Sigmoid colon (tissue), 7 donors: ENCODE measurements around the gene NOL8. TPM values are rescaled to one million over a fixed set of nuclear protein-coding genes. Genes with fewer than 3 reads are reported as not detected.

Source experiments
- DNase-seq: peaks from one replicate; pipeline ENCODE4 v3.0.0-alpha.2; 2019
- H3K27ac ChIP-seq, 4 donors: fragments of 200-600 bp; sonication (generic); one replicate each; pipeline ENCODE4 v1.5.1; 2016 to 2019; ENCODE audit warnings: mild to moderate bottlenecking in 1 of 4
- H3K27me3 ChIP-seq, 3 donors: fragments of 200-600 bp; sonication (generic); one replicate each; pipeline ENCODE4 v1.5.1; 2019; ENCODE audit warnings: mild to moderate bottlenecking in 1 of 3
- H3K36me3 ChIP-seq, 4 donors: fragments of 200-600 bp; sonication (generic); one replicate each; pipeline ENCODE4 v1.5.1; 2016 to 2019
- H3K4me1 ChIP-seq, 4 donors: fragments of 200-600 bp; sonication (generic); one replicate each; pipeline ENCODE4 v1.5.1; 2017 to 2019
- H3K4me3 ChIP-seq, 4 donors: fragments of 200-600 bp; sonication (generic); one replicate each; pipeline ENCODE4 v1.5.1; 2017 to 2019; ENCODE audit warnings: mild to moderate bottlenecking in 2 of 4, moderate library complexity in 1 of 4
- H3K9me3 ChIP-seq, 4 donors: fragments of 200-600 bp in 3 of 4; sonication (generic) in 3 of 4; one replicate each; pipeline versions ENCODE4 v1.5.1 to v1.6.1; 2013 to 2019
- CTCF ChIP-seq, 4 experiments: fragments of 450-650 bp in 3 of 4; fragments of 200-600 bp in 1 of 4; IDR thresholded peaks; one replicate each; pipeline ENCODE4 v1.5.1; 2016 to 2019; ENCODE audit warnings: antibody characterized with exemption in 4 of 4, mild to moderate bottlenecking in 3 of 4, moderate library complexity in 2 of 4
- EP300 ChIP-seq, 4 donors: sonication (generic); formaldehyde crosslinking; IDR thresholded peaks; one replicate each; pipeline ENCODE4 v1.6.1; 2017; ENCODE audit warnings: antibody characterized with exemption in 4 of 4
- POLR2A ChIP-seq, 2 donors: fragments of 450-650 bp; IDR thresholded peaks; one replicate each; pipeline ENCODE4 v1.6.1; 2016; ENCODE audit warnings: antibody characterized with exemption in 2 of 2, mild to moderate bottlenecking in 2 of 2, moderate library complexity in 2 of 2
- POLR2AphosphoS5 ChIP-seq, 4 donors: sonication (generic); formaldehyde crosslinking; IDR thresholded peaks; one replicate each; pipeline ENCODE4 v1.6.1; 2017; ENCODE audit warnings: antibody characterized with exemption in 4 of 4
- WGBS, 2 donors: extraction: QIAGEN DNeasy Blood & Tissue Kit; methylation state at CpG; one replicate each; pipeline ENCODE4 v1.1.7; 2013; 5-methylcytosine and 5-hydroxymethylcytosine counted together
- intact Hi-C: fragments of 100-400 bp; cut with DNase I; formaldehyde crosslinking; loops from one replicate; pipeline ENCODE4 v1.15.1; 2023
- polyA plus RNA-seq, 3 donors: library from polyadenylated mRNA; stranded (reverse); fragments of 200-250 nt; gene quantifications; one replicate each; pipeline ENCODE4 v1.2.3, GENCODE V29; 2013
- small RNA-seq, 3 donors: library from RNA; depleted of rRNA; stranded (forward); fragments of <200 nt; gene quantifications; one replicate each; pipeline ENCODE3, GENCODE V24; 2016
- total RNA-seq, 4 donors: library from RNA; depleted of rRNA; stranded (reverse); fragments of >200 nt; gene quantifications; one replicate each; pipeline ENCODE4 v1.1.0, GENCODE V29; 2016
- donor health status: healthy with polysubstance abuse.
- donor health status: Bipolar disorder and iron deficiency.
- donor health status: healthy.

The NOL8 gene
- total and polyA plus RNA-seq, 7 donors: 7.9 to 32.1 (median 23.9) TPM

GRCh38 chr9:92253656-92254055, 71.5 kb downstream of the NOL8 start:
- 75 to 86% methylated on average over 4 of the region's 4 CpGs for WGBS, 2 donors
- Histone ChIP-seq H3K27me3 (no peaks in the 10 kb centered on the region), H3K4me3 (no peak overlapping the region), H3K9me3 (no peaks in the 10 kb centered on the region), H3K27ac (no peak overlapping the region), H3K4me1 (no peaks in the 10 kb centered on the region), H3K36me3 (peaks cover 39 to 99% (median 69%) of the 10 kb centered on the region in 4 donors)
- DNase-seq: no peak
- TF ChIP-seq CTCF (IDR thresholded peaks at IDR 0.05) (no peak), POLR2AphosphoS5 (IDR thresholded peaks at IDR 0.05) (no peak), POLR2A (IDR thresholded peaks at IDR 0.05) (no peak), EP300 (IDR thresholded peaks at IDR 0.05) (no peak)
- intact Hi-C loops: no loop called here

- intact Hi-C loops: no loop called here
- no peak overlapping the region for H3K27ac ChIP-seq
- H3K27me3 ChIP-seq: no peaks in the 10 kb centered on the region
- H3K9me3 ChIP-seq: no peaks in the 10 kb centered on the region
- H3K4me3 ChIP-seq: no peak overlapping the region
- peaks cover 46 to 99% (median 74%) of the 10 kb centered on the region in 4 donors for H3K36me3 ChIP-seq
- TF ChIP-seq EP300 (IDR thresholded peaks at IDR 0.05) (no peak), POLR2A (IDR thresholded peaks at IDR 0.05) (no peak)
- H3K4me1 ChIP-seq: no peaks in the 10 kb centered on the region
- DNase-seq: no peak
- 66 to 93% methylated on average over 3 of the region's 3 CpGs for WGBS, 2 donors
Measured at GRCh38 chr9:92247981-92248380, 77.2 kb downstream of the NOL8 start.

Small RNA genes lying within 50 kb of the gene (small RNA-seq; reads per million reads assigned to genes)
- gene MIR3651: 0 reads per million in 3 donors
- gene SNORA84: 0 to 0.65 (median 0.12) reads per million in 3 donors

Other genes with a start within 250 kb of the NOL8 start
- 10 to 100 TPM; 55.0 to 75.4 (median 67.8) TPM for gene SPTLC1, start 209.9 kb downstream of the NOL8 start, total RNA-seq
- 10 to 100 TPM; 10.2 to 47.1 (median 11.1) TPM for gene SPTLC1, start 209.9 kb downstream of the NOL8 start, polyA plus RNA-seq
- gene IARS1, start 31.7 kb downstream of the NOL8 start, total RNA-seq: 10 to 100 TPM; 61.4 to 62.4 (median 62.2) TPM
- gene IARS1, start 31.7 kb downstream of the NOL8 start, polyA plus RNA-seq: 10 to 100 TPM in 2 of 3 donors, 1 to 10 TPM in 1; 9.0 to 45.2 (median 13.6) TPM
- 10 to 100 TPM in 1 of 4 donors, 1 to 10 TPM in 3; 1.8 to 11.9 (median 5.2) TPM for gene CENPP, start 603 bp upstream of the NOL8 start, total RNA-seq
- gene CENPP, start 603 bp upstream of the NOL8 start, polyA plus RNA-seq: 1 to 10 TPM in 1 of 3 donors, under 1 TPM in 2; 0.60 to 2.4 (median 0.69) TPM
- 10 to 100 TPM; 41.8 to 93.3 (median 59.8) TPM for gene OGN, start 79.2 kb upstream of the NOL8 start, total RNA-seq
- gene OGN, start 79.2 kb upstream of the NOL8 start, polyA plus RNA-seq: 10 to 100 TPM in 1 of 3 donors, 1 to 10 TPM in 2; 1.6 to 10.8 (median 4.4) TPM
- gene OMD, start 99.1 kb upstream of the NOL8 start, total RNA-seq: 10 to 100 TPM in 3 of 4 donors, 1 to 10 TPM in 1; 6.5 to 23.9 (median 16.7) TPM
- gene OMD, start 99.1 kb upstream of the NOL8 start, polyA plus RNA-seq: 1 to 10 TPM in 2 of 3 donors, not detected in 1; 1.0 to 3.0 TPM
- 10 to 100 TPM in 3 of 4 donors, 1 to 10 TPM in 1; 9.4 to 96.9 (median 20.2) TPM for gene ASPN, start 157.2 kb upstream of the NOL8 start, total RNA-seq
- 1 to 10 TPM; 1.5 to 2.5 (median 1.8) TPM for gene ASPN, start 157.2 kb upstream of the NOL8 start, polyA plus RNA-seq
- 10 to 100 TPM in 1 of 4 donors, 1 to 10 TPM in 3; 3.3 to 19.7 (median 7.8) TPM for gene ECM2, start 210.6 kb upstream of the NOL8 start, total RNA-seq
- 1 to 10 TPM in 2 of 3 donors, not detected in 1; 1.2 to 1.7 TPM for gene ECM2, start 210.6 kb upstream of the NOL8 start, polyA plus RNA-seq